GM12864 (cell line): ENCODE measurements around the gene RSF1.
"Not testable (repeated sequence)": the region's sequence is repeated elsewhere in the genome, so short reads cannot be mapped to it uniquely, and the experiment has no call there.

ENCODE experiments used
- DNase-seq: peaks from one replicate; pipeline ENCODE4 v3.0.0-alpha.2; 2011; ENCODE audit warnings: low read depth
- H3K4me3 ChIP-seq: 2 replicates; pipeline ENCODE4 v1.5.1; 2011; ENCODE audit warnings: mild to moderate bottlenecking, low read depth, low read length, control low read depth
- TF ChIP-seq, protein P1 (sequence below): IDR thresholded peaks from 2 replicates; pipeline ENCODE4 v1.5.1; 2011; ENCODE audit warnings: low read depth, mild to moderate bottlenecking, moderate library complexity, low read length, control low read depth, inconsistent platforms; ENCODE audit errors: missing control alignments

Gene RSF1

DNA sequence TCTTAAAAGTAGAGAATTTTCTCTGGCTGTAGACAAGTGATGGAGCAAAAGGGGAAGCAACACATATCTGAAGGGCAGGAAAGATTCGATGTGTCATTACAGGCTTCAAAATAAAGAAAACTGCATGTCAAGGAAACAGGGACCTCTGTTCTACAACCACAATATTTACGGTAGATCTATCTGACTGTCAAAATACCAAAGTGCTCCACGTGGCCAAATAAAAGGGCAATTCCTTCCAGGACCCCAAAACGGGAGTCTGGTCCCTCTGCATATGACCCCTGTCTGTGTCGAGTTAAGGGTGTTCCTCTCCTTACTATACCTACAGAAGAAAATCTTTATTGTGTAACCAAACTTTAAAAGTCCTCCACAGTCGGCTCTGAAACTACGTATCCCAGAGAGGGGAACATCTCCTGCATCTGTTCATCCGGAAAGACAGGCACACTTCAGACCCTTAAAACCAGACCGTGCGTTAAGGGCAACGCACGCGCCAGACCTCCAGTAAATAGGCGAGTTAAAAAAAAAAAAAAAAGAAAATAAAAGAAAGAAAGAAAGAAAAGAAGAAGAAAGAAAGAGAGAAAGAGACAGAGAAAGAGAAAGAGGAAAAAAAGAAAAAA, 183.7 kb downstream of the RSF1 start:
- TF ChIP-seq, protein P1, sequence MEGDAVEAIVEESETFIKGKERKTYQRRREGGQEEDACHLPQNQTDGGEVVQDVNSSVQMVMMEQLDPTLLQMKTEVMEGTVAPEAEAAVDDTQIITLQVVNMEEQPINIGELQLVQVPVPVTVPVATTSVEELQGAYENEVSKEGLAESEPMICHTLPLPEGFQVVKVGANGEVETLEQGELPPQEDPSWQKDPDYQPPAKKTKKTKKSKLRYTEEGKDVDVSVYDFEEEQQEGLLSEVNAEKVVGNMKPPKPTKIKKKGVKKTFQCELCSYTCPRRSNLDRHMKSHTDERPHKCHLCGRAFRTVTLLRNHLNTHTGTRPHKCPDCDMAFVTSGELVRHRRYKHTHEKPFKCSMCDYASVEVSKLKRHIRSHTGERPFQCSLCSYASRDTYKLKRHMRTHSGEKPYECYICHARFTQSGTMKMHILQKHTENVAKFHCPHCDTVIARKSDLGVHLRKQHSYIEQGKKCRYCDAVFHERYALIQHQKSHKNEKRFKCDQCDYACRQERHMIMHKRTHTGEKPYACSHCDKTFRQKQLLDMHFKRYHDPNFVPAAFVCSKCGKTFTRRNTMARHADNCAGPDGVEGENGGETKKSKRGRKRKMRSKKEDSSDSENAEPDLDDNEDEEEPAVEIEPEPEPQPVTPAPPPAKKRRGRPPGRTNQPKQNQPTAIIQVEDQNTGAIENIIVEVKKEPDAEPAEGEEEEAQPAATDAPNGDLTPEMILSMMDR = no peak
- no peak for DNase-seq

DNA sequence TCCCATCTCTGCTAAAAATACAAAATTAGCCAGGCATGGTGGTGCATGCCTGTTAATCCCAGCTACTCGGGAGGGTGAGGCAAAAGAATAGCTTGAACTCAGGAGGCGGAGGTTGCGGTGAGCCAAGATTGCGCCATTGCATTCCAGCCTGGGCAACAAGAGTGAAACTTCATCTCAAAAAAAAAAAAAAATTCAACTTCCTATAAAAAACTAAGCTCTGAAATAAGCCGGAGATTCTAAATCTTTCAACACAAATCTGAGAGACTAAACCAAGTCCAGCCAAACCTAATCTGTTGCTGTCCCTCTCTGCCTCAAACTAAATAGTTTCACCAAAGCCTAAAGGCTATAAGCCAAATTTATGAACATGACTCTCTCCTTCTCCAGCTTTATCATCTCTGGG, 186.6 kb downstream of the RSF1 start:
- not testable (repeated sequence) for DNase-seq, H3K4me3 ChIP-seq

More for the DNA sequence above, 183.7 kb downstream of the RSF1 start:
- peak overlapping the region; percentile 74 for H3K4me3 ChIP-seq

DNA sequence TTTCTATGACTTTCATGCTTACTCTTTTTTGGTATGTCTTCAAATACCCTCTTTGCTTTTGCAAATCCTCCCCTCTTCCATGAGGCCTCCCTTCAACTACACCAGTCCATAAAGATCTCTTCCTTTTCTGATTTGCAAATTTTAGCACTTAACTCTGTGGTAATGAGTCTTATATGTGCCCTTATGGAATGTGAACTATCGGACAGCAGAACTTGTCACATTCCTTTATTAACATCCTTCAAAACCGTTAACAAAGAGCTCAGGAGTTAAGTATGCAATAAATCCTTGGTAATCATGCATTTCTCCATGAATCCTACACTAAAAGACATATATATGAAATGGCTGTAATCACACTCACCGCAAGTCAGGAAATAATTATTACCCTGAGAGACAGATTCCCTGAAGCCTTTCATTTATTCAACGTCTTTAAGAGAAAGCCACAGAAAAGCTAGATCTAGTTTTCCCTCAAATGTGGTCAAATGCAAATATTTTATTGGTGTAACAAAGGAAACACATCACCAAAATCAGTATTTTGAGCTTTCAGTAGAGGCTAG, 190.3 kb downstream of the RSF1 start:
- DNase-seq = no peak
- TF ChIP-seq, protein P1 = no peak

DNA sequence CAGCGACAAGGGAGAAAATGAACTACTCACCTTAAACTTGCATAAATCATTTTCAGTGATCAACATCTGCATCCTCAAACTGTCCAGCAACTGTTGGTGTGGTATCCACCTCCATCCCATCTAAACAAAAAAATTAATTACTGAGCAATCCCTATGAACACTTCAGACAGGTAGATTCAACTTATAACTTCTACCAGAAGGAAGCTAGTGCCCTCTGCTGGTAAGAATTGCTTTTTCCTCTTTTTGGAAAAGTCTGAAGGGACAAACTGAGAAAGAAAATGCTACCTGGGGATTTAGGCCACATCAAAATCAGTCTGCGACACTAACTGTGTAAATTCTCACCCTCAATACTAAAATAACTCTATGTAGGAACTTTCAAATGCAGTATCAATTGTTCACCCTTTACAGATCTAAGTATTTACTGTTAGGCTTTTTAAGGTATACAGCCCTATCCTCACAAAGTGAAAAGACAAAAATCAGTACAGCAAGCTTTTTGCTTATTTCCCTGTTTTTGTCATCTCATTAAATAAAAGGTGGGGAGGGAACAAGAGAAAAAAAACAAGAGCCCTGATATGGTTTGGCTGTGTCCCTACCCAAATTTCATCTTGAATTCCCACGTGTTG, 200.8 kb downstream of the RSF1 start:
- H3K4me3 ChIP-seq = no peak overlapping the region
- TF ChIP-seq, protein P1 = peak; percentile 56
- DNase-seq = no peak

More for the DNA sequence above, 190.3 kb downstream of the RSF1 start:
- no peak overlapping the region for H3K4me3 ChIP-seq

DNA sequence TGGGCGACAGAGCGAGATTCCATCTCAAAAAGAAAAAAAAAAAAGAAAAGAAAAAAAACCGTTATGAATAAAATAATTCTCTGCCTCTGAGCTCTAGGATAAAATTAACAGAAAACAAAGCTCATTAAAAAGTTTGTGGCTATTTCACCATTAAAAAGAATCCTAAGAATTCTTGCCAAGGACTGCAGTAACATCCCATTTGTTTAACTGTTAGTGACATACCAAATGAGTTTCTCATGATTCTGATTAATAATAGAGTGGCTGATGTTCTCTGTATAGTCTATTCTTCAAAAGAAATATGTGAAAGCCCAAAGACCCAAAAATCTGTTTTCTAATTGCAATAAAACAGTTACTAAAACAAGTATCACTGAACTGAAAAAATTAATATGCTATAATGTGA, 202.6 kb downstream of the RSF1 start:
- no peak overlapping the region for H3K4me3 ChIP-seq
- TF ChIP-seq, protein P1 = no peak

DNA sequence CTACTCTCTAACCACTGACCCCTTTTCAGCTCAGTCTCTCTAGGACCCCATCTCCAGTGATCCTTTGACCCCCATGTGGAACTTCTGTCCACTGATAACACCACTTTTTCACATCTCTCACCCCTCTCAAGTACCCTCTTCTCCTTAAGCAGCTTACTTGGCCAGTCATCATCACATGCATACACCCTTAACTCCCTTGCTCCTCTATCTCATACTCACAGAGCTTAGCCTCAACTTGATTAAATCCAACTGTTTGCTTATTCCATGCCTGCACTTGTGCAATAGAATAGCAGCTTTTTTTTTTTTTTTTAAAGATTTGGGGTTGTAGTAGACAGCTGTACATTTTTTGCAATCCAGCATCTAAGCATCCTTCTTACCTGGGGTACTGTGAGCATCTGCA, 208.6 kb downstream of the RSF1 start:
- TF ChIP-seq, protein P1 = no peak
- no peak overlapping the region for H3K4me3 ChIP-seq
- no peak for DNase-seq

More for the DNA sequence above, 202.6 kb downstream of the RSF1 start:
- DNase-seq = no peak
